KMS-11 (cell line): ENCODE measurements around the gene RAB17.

Source experiments
- H2AFZ ChIP-seq: fragments of 200-600 bp; sonication (generic); 2 replicates; pipeline ENCODE4 v1.6.1; 2016; ENCODE audit warnings: antibody characterized with exemption, mixed run types, low read depth
- H3K27ac ChIP-seq: fragments of 200-600 bp; sonication (generic); 2 replicates; pipeline ENCODE4 v1.6.1; 2016; ENCODE audit warnings: mild to moderate bottlenecking, mixed run types
- H3K27me3 ChIP-seq: fragments of 200-600 bp; sonication (generic); 2 replicates; pipeline ENCODE4 v1.6.1; 2017; ENCODE audit warnings: mild to moderate bottlenecking, low read depth, mixed run types, moderate library complexity; ENCODE audit not compliant: insufficient read depth
- H3K36me3 ChIP-seq: fragments of 200-600 bp; sonication (generic); 2 replicates; pipeline ENCODE4 v1.6.1; 2017; ENCODE audit warnings: mild to moderate bottlenecking, mixed run types; ENCODE audit not compliant: insufficient read depth
- H3K4me1 ChIP-seq: fragments of 200-600 bp; sonication (generic); 2 replicates; pipeline ENCODE4 v1.6.1; 2016; ENCODE audit warnings: mild to moderate bottlenecking, low read depth, mixed run types; ENCODE audit not compliant: poor library complexity, severe bottlenecking
- H3K4me2 ChIP-seq: fragments of 200-600 bp; sonication (generic); 2 replicates; pipeline ENCODE4 v1.7.0; 2016; ENCODE audit warnings: mild to moderate bottlenecking, mixed run types
- H3K4me3 ChIP-seq: fragments of 200-600 bp; sonication (generic); IDR thresholded peaks from 2 replicates; pipeline ENCODE4 v1.6.1; 2017; ENCODE audit warnings: low read depth, low read length, mixed read lengths; ENCODE audit not compliant: insufficient read depth
- H3K79me2 ChIP-seq: fragments of 200-600 bp; sonication (generic); 2 replicates; pipeline ENCODE4 v1.6.1; 2016; ENCODE audit warnings: low read depth, mixed run types; ENCODE audit not compliant: insufficient read depth
- H3K9ac ChIP-seq: fragments of 200-600 bp; sonication (generic); 2 replicates; pipeline ENCODE4 v1.6.1; 2016; ENCODE audit warnings: mild to moderate bottlenecking, mixed run types
- H4K20me1 ChIP-seq: fragments of 200-600 bp; sonication (generic); 2 replicates; pipeline ENCODE4 v1.6.1; 2016; ENCODE audit warnings: mild to moderate bottlenecking, mixed run types; ENCODE audit not compliant: insufficient read depth
- CTCF ChIP-seq: fragments of 200-600 bp; sonication (generic); conservative IDR thresholded peaks from 2 replicates; pipeline ENCODE4 v1.6.1; 2017; ENCODE audit warnings: low read depth, mild to moderate bottlenecking, antibody characterized with exemption, low read length, moderate library complexity, mixed read lengths

Gene RAB17

GRCh38 chr2:237572742-237573101, 17.8 kb downstream of the RAB17 start:
- Histone ChIP-seq H3K4me1 (peaks cover 6% of the 10 kb centered on the region), H3K27ac (no peak overlapping the region), H3K4me3 (no peak overlapping the region), H4K20me1 (no peaks in the 10 kb centered on the region), H3K79me2 (no peaks in the 10 kb centered on the region), H3K36me3 (no peaks in the 10 kb centered on the region), H3K9ac (no peak overlapping the region), H2AFZ (peak overlapping the region; percentile 44; the same call in 1 of the 2 replicates), H3K27me3 (no peaks in the 10 kb centered on the region), H3K4me2 (no peak overlapping the region)
- TF ChIP-seq CTCF: no peak

- Histone ChIP-seq H3K4me1 (peaks cover 6% of the 10 kb centered on the region), H3K79me2 (no peaks in the 10 kb centered on the region), H3K27ac (no peak overlapping the region), H2AFZ (peak overlapping the region; percentile 44; the same call in 1 of the 2 replicates), H3K27me3 (no peaks in the 10 kb centered on the region), H4K20me1 (no peaks in the 10 kb centered on the region), H3K4me2 (peak overlapping the region; percentile 33), H3K36me3 (no peaks in the 10 kb centered on the region), H3K9ac (no peak overlapping the region), H3K4me3 (no peak overlapping the region)
- TF ChIP-seq CTCF: peak; percentile 96
Observed at GRCh38 chr2:237572021-237572741, 18.4 kb downstream of the RAB17 start.

DNA sequence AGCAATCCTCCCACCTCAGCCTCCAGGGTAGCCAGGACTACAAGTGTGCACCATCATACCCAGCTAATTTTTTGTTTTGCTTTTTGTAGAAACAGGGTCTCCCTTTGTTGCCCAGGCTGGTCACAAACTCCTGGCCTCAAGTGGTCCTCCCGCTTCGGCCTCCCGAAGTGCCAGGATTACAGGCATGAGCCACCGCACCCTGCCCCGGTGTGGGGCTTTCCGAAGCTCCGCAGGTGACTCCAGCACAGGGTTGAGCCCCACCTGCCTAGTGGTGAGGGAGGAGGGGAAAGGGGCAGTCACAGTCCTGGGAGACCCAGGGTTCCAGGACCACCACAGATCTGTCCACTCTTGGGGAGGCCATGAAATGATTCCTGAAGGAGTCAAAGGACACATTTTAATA, 19.0 kb downstream of the RAB17 start:
- H3K9ac ChIP-seq: no peak overlapping the region
- no peak overlapping the region for H3K4me3 ChIP-seq
- TF ChIP-seq CTCF: no peak
- H3K36me3 ChIP-seq: no peaks in the 10 kb centered on the region
- H3K27me3 ChIP-seq: no peaks in the 10 kb centered on the region
- H4K20me1 ChIP-seq: no peaks in the 10 kb centered on the region
- peaks cover 6% of the 10 kb centered on the region for H3K4me1 ChIP-seq
- no peaks in the 10 kb centered on the region for H3K79me2 ChIP-seq
- H2AFZ ChIP-seq: 0 out of 2 replicates have a peak overlapping the region, but pooled peaks have one; percentile 44
- H3K27ac ChIP-seq: no peak overlapping the region
- H3K4me2 ChIP-seq: no peak overlapping the region

- no peak overlapping the region for H3K27ac ChIP-seq
- H3K79me2 ChIP-seq: no peaks in the 10 kb centered on the region
- H3K4me1 ChIP-seq: peaks cover 6% of the 10 kb centered on the region
- no peak for TF ChIP-seq CTCF
- H4K20me1 ChIP-seq: no peaks in the 10 kb centered on the region
- no peaks in the 10 kb centered on the region for H3K36me3 ChIP-seq
- no peak overlapping the region for H3K4me2 ChIP-seq
- no peaks in the 10 kb centered on the region for H3K27me3 ChIP-seq
- H3K9ac ChIP-seq: no peak overlapping the region
- H2AFZ ChIP-seq: no peak overlapping the region
- no peak overlapping the region for H3K4me3 ChIP-seq
Observed at GRCh38 chr2:237570776-237571335, 19.7 kb downstream of the RAB17 start.
